HEK293 (cell line): Measurements from ENCODE around the gene NAV2.

ENCODE experiments used
- CTCF ChIA-PET: fragments of 350-600 bp; formaldehyde crosslinking; extraction: SDS; loops from one replicate; lab custom pipeline; 2021; ENCODE audit warnings: antibody characterized with exemption; lab: Yijun Ruan, JAX
- POLR2A ChIA-PET: fragments of 300-600 bp; formaldehyde crosslinking; extraction: SDS; loops from one replicate; lab custom pipeline; 2020; ENCODE audit warnings: antibody characterized with exemption, inconsistent platforms; lab: Yijun Ruan, JAX
- H3K27ac ChIP-seq: fragments of 200-500 bp; sonication (Bioruptor generic); 2 replicates; pipeline ENCODE4 v1.5.1; 2014; ENCODE audit warnings: low read depth, low read length, control low read depth, inconsistent platforms; ENCODE audit errors: extremely low read depth
- H3K36me3 ChIP-seq, 2 experiments: fragments of 200-500 bp in 1 of 2; sonication (Bioruptor generic) in 1 of 2; 1 replicate in 1 of 2; 2 replicates in 1 of 2; pipeline ENCODE4 v1.5.1; 2014 to 2017; ENCODE audit warnings: inconsistent platforms in 2 of 2, low read length in 2 of 2; ENCODE audit not compliant: control insufficient read depth in 2 of 2, insufficient read depth in 1 of 2
- H3K4me1 ChIP-seq: fragments of 200-500 bp; sonication (Bioruptor generic); 2 replicates; pipeline ENCODE4 v1.5.1; 2014; ENCODE audit warnings: mild to moderate bottlenecking, low read length, inconsistent platforms; ENCODE audit not compliant: control insufficient read depth, insufficient read depth
- H3K4me3 ChIP-seq: 2 replicates; pipeline ENCODE4 v1.5.1; 2011; ENCODE audit warnings: low read depth, mild to moderate bottlenecking, control low read depth, low read length, moderate library complexity
- H3K9me3 ChIP-seq: fragments of 200-500 bp; sonication (Bioruptor generic); 2 replicates; pipeline ENCODE4 v1.5.1; 2014; ENCODE audit warnings: low read depth, low read length, inconsistent platforms; ENCODE audit not compliant: control insufficient read depth, insufficient read depth
- AEBP2 ChIP-seq: fragments of 450-650 bp; formaldehyde crosslinking; IDR thresholded peaks from 2 replicates; pipeline ENCODE4 v1.5.1; 2016; ENCODE audit warnings: missing biosample characterization, missing genetic modification characterization, borderline replicate concordance
- ATF2 ChIP-seq: fragments of 450-650 bp; formaldehyde crosslinking; IDR thresholded peaks from 2 replicates; pipeline ENCODE4 v1.5.1; 2016; ENCODE audit warnings: missing biosample characterization, missing genetic modification characterization, low read depth
- EGR2 ChIP-seq: fragments of 450-650 bp; formaldehyde crosslinking; IDR thresholded peaks from 2 replicates; pipeline ENCODE4 v1.5.1; 2016; ENCODE audit warnings: low read depth, missing biosample characterization, missing genetic modification characterization
- FEZF1 ChIP-seq: fragments of 450-650 bp; formaldehyde crosslinking; IDR thresholded peaks from 2 replicates; pipeline ENCODE4 v1.5.1; 2016; ENCODE audit warnings: missing biosample characterization, missing genetic modification characterization
- KLF1 ChIP-seq: fragments of 450-650 bp; formaldehyde crosslinking; IDR thresholded peaks from 2 replicates; pipeline ENCODE4 v1.5.1; 2016; ENCODE audit warnings: missing biosample characterization, missing genetic modification characterization
- KLF17 ChIP-seq: fragments of 450-650 bp; formaldehyde crosslinking; IDR thresholded peaks from 2 replicates; pipeline ENCODE4 v1.5.1; 2016; ENCODE audit warnings: missing biosample characterization, missing genetic modification characterization
- KLF7 ChIP-seq: fragments of 450-650 bp; formaldehyde crosslinking; IDR thresholded peaks from 2 replicates; pipeline ENCODE4 v1.5.1; 2016; ENCODE audit warnings: missing biosample characterization, missing genetic modification characterization, borderline replicate concordance
- MYNN ChIP-seq: fragments of 450-650 bp; formaldehyde crosslinking; IDR thresholded peaks from 2 replicates; pipeline ENCODE4 v1.5.1; 2016; ENCODE audit warnings: missing biosample characterization, missing genetic modification characterization, borderline replicate concordance
- OVOL3 ChIP-seq: fragments of 450-650 bp; formaldehyde crosslinking; IDR thresholded peaks from 2 replicates; pipeline ENCODE4 v1.5.1; 2016; ENCODE audit warnings: missing biosample characterization, missing genetic modification characterization
- SP7 ChIP-seq: fragments of 450-650 bp; formaldehyde crosslinking; IDR thresholded peaks from 2 replicates; pipeline ENCODE4 v1.5.1; 2016; ENCODE audit warnings: missing biosample characterization, missing genetic modification characterization
- YY1 ChIP-seq: fragments of 450-650 bp; formaldehyde crosslinking; IDR thresholded peaks from 2 replicates; pipeline ENCODE4 v1.5.1; 2018; ENCODE audit warnings: missing biosample characterization, missing genetic modification characterization
- YY2 ChIP-seq: fragments of 450-650 bp; formaldehyde crosslinking; IDR thresholded peaks from 2 replicates; pipeline ENCODE4 v1.5.1; 2016; ENCODE audit warnings: missing biosample characterization, missing genetic modification characterization
- ZBTB6 ChIP-seq: fragments of 450-650 bp; formaldehyde crosslinking; IDR thresholded peaks from 2 replicates; pipeline ENCODE4 v1.5.1; 2017; ENCODE audit warnings: missing biosample characterization, missing genetic modification characterization
- ZFP3 ChIP-seq: fragments of 450-650 bp; formaldehyde crosslinking; IDR thresholded peaks from 2 replicates; pipeline ENCODE4 v1.5.1; 2016; ENCODE audit warnings: low read depth, missing biosample characterization, missing genetic modification characterization
- ZIC2 ChIP-seq: fragments of 450-650 bp; formaldehyde crosslinking; IDR thresholded peaks from 2 replicates; pipeline ENCODE4 v1.5.1; 2016; ENCODE audit warnings: missing biosample characterization, missing genetic modification characterization
- ZNF23 ChIP-seq: fragments of 450-650 bp; formaldehyde crosslinking; IDR thresholded peaks from 2 replicates; pipeline ENCODE4 v1.5.1; 2016; ENCODE audit warnings: missing biosample characterization, missing genetic modification characterization, borderline replicate concordance
- ZNF24 ChIP-seq: fragments of 450-650 bp; formaldehyde crosslinking; IDR thresholded peaks from 2 replicates; pipeline ENCODE4 v1.5.1; 2016; ENCODE audit warnings: missing biosample characterization, missing genetic modification characterization
- ZNF248 ChIP-seq: fragments of 450-650 bp; formaldehyde crosslinking; IDR thresholded peaks from 2 replicates; pipeline ENCODE4 v1.5.1; 2017; ENCODE audit warnings: missing biosample characterization, missing genetic modification characterization
- ZNF292 ChIP-seq: fragments of 450-650 bp; formaldehyde crosslinking; IDR thresholded peaks from 2 replicates; pipeline ENCODE4 v1.5.1; 2016; ENCODE audit warnings: low read depth, missing biosample characterization, missing genetic modification characterization, borderline replicate concordance
- ZNF37A ChIP-seq: fragments of 450-650 bp; IDR thresholded peaks from 2 replicates; pipeline ENCODE4 v1.5.1; 2018; ENCODE audit warnings: missing biosample characterization, missing genetic modification characterization
- ZNF529 ChIP-seq: fragments of 450-650 bp; formaldehyde crosslinking; IDR thresholded peaks from 2 replicates; pipeline ENCODE4 v1.5.1; 2017; ENCODE audit warnings: missing genetic modification characterization, missing biosample characterization; ENCODE audit not compliant: insufficient replicate concordance
- ZNF548 ChIP-seq: fragments of 450-650 bp; formaldehyde crosslinking; IDR thresholded peaks from 2 replicates; pipeline ENCODE4 v1.5.1; 2016; ENCODE audit warnings: missing biosample characterization, missing genetic modification characterization
- ZNF558 ChIP-seq: fragments of 450-650 bp; formaldehyde crosslinking; IDR thresholded peaks from 2 replicates; pipeline ENCODE4 v1.5.1; 2016; ENCODE audit warnings: missing biosample characterization, missing genetic modification characterization
- ZNF560 ChIP-seq: fragments of 450-650 bp; formaldehyde crosslinking; IDR thresholded peaks from 2 replicates; pipeline ENCODE4 v1.5.1; 2017; ENCODE audit warnings: missing biosample characterization, missing genetic modification characterization, borderline replicate concordance
- ZNF747 ChIP-seq: fragments of 450-650 bp; formaldehyde crosslinking; IDR thresholded peaks from 2 replicates; pipeline ENCODE4 v1.5.1; 2016; ENCODE audit warnings: missing biosample characterization, missing genetic modification characterization
- ZNF76 ChIP-seq: fragments of 450-650 bp; formaldehyde crosslinking; IDR thresholded peaks from 2 replicates; pipeline ENCODE4; 2016; ENCODE audit warnings: low read depth, missing biosample characterization, missing genetic modification characterization, borderline replicate concordance
- ZSCAN23 ChIP-seq: fragments of 450-650 bp; formaldehyde crosslinking; IDR thresholded peaks from 2 replicates; pipeline ENCODE4 v1.5.1; 2016; ENCODE audit warnings: missing biosample characterization, missing genetic modification characterization
- ZSCAN4 ChIP-seq: fragments of 450-650 bp; formaldehyde crosslinking; IDR thresholded peaks from 2 replicates; pipeline ENCODE4 v1.5.1; 2017; ENCODE audit warnings: missing biosample characterization, missing genetic modification characterization
- ZXDB ChIP-seq: fragments of 450-650 bp; formaldehyde crosslinking; IDR thresholded peaks from 2 replicates; pipeline ENCODE4 v1.5.1; 2016; ENCODE audit warnings: missing biosample characterization, missing genetic modification characterization

NAV2 gene

GRCh38 chr11:19979519-19979845 is 266.8 kb downstream of the NAV2 start (continued):
- no peak for TF ChIP-seq OVOL3
- no peak for TF ChIP-seq ZNF747 (tag by site-specific recombination)
- TF ChIP-seq ZNF558 (tag by site-specific recombination) = no peak
- no peak for TF ChIP-seq MYNN (tag by site-specific recombination)
- no peak for TF ChIP-seq KLF7 (tag by site-specific recombination)
- no peak for TF ChIP-seq KLF17

- no peaks in the 10 kb centered on the region for H3K9me3 ChIP-seq
- ChIA-PET POLR2A (no interaction called here), CTCF (interaction anchor here (1.1 to 1.7 kb wide), 3 partner anchors 25 to 148 kb away, joined by 3 to 4 read pairs (median 3); no protein-coding TSS in a partner anchor)
- 0 out of 2 replicates have a peak, but pooled peaks cover 3% of the 10 kb centered on the region for H3K4me1 ChIP-seq
- no peak overlapping the region for H3K27ac ChIP-seq
- no peak overlapping the region for H3K4me3 ChIP-seq
- no peaks in the 10 kb centered on the region for H3K36me3 ChIP-seq
- TF ChIP-seq ATF2 (tag by site-specific recombination) (no peak), ZNF560 (tag by site-specific recombination) (no peak), SP7 (no peak), ZNF548 (tag by site-specific recombination) (no peak), ZXDB (tag by site-specific recombination) (no peak), ZSCAN23 (tag by site-specific recombination) (no peak), KLF1 (no peak), ZSCAN4 (tag by site-specific recombination) (no peak), AEBP2 (tag by site-specific recombination) (no peak), ZNF24 (tag by site-specific recombination) (no peak), ZNF23 (tag by site-specific recombination) (no peak)
Observed at GRCh38 chr11:19980388-19980787, 267.8 kb downstream of the NAV2 start.

GRCh38 chr11:19980957-19981669 is 268.5 kb downstream of the NAV2 start:
- ChIA-PET POLR2A (no interaction called here), CTCF (interaction anchor here (1.5 kb wide), 1 partner anchor 26 kb away, joined by 3 read pairs; no protein-coding TSS in a partner anchor)
- H3K4me1 ChIP-seq = 0 out of 2 replicates have a peak, but pooled peaks cover 3% of the 10 kb centered on the region
- no peaks in the 10 kb centered on the region for H3K36me3 ChIP-seq
- no peaks in the 10 kb centered on the region for H3K9me3 ChIP-seq
- peak overlapping the region; percentile 13; the same call in 1 of the 2 replicates for H3K27ac ChIP-seq
- no peak overlapping the region for H3K4me3 ChIP-seq
- TF ChIP-seq ZNF76 (tag by site-specific recombination) = no peak
- no peak for TF ChIP-seq YY1 (tag by site-specific recombination)
- TF ChIP-seq ZNF248 (tag by site-specific recombination) = no peak
- no peak for TF ChIP-seq YY2 (tag by site-specific recombination)
- no peak for TF ChIP-seq ZNF529 (tag by site-specific recombination)
- TF ChIP-seq ZIC2 = peak; percentile 93
- TF ChIP-seq ZNF292 (tag by site-specific recombination) = no peak
- no peak for TF ChIP-seq ZBTB6 (tag by site-specific recombination)
- TF ChIP-seq FEZF1 (tag by site-specific recombination) = peak; percentile 52; the same call in 1 of the 2 replicates
- no peak for TF ChIP-seq EGR2 (tag by site-specific recombination)
- no peak for TF ChIP-seq ZNF37A (tag by site-specific recombination)
- no peak for TF ChIP-seq ZFP3 (tag by site-specific recombination)
